K562 (cell line): Measurements from ENCODE around the gene SLC25A10. TPM values are rescaled to one million over a fixed set of nuclear protein-coding genes. Genes with fewer than 3 reads are reported as not detected.

ENCODE experiments used
- CTCF ChIP-seq, 3 experiments: IDR thresholded peaks in 2 of 3; conservative IDR thresholded peaks in 1 of 3; 2 replicates each; pipeline ENCODE4 v1.5.1; 2011 to 2012; ENCODE audit warnings: low read length in 3 of 3, mild to moderate bottlenecking in 3 of 3, control low read depth in 2 of 3, improper control_type of control experiment in 1 of 3, inconsistent platforms in 1 of 3, low read depth in 1 of 3, mixed read lengths in 1 of 3, moderate library complexity in 1 of 3; ENCODE audit not compliant: insufficient read depth in 2 of 3
- E2F4 ChIP-seq: sonication (generic); formaldehyde crosslinking; IDR thresholded peaks from 2 replicates; pipeline ENCODE4 v1.8.0; 2022; ENCODE audit warnings: mild to moderate bottlenecking, low read depth, missing genetic modification reagents
- HMBOX1 ChIP-seq: sonication (generic); IDR thresholded peaks from 2 replicates; pipeline ENCODE4 v1.6.1; 2016
- HNRNPL ChIP-seq: fragments of 200-400 bp; formaldehyde crosslinking; IDR thresholded peaks from 2 replicates; pipeline ENCODE4 v1.6.1; 2017; ENCODE audit warnings: low read depth, mild to moderate bottlenecking, low read length
- KDM4B ChIP-seq, 2 experiments: fragments of 450-650 bp in 1 of 2; sonication (generic) in 1 of 2; IDR thresholded peaks; 2 replicates each; pipeline ENCODE4 v1.6.1; 2016 to 2017; ENCODE audit warnings: borderline replicate concordance in 2 of 2, antibody characterized with exemption in 1 of 2, low read depth in 1 of 2, mild to moderate bottlenecking in 1 of 2
- KDM5B ChIP-seq: fragments of 200-600 bp; sonication (generic); IDR thresholded peaks from 2 replicates; pipeline ENCODE4 v1.6.1; 2012; ENCODE audit warnings: low read depth, mild to moderate bottlenecking, moderate library complexity, low read length, control low read depth, inconsistent platforms; ENCODE audit not compliant: insufficient replicate concordance
- MAFG ChIP-seq: fragments of 450-650 bp; conservative IDR thresholded peaks from 2 replicates; pipeline ENCODE4 v1.6.1; 2016; ENCODE audit warnings: missing genetic modification characterization, missing compliant biosample characterization
- MAX ChIP-seq: sonication (generic); formaldehyde crosslinking; IDR thresholded peaks from 2 replicates; pipeline ENCODE4 v1.9.0; 2022; ENCODE audit warnings: mild to moderate bottlenecking, missing genetic modification reagents
- MYC ChIP-seq, 2 experiments: fragments of 250-450 bp in 1 of 2; sonication (Bioruptor Pico) in 1 of 2; IDR thresholded peaks; 2 replicates each; pipeline versions ENCODE4 v1.5.1 to v1.6.1; 2012 to 2021; ENCODE audit warnings: low read depth in 2 of 2, borderline replicate concordance in 1 of 2, improper control_type of control experiment in 1 of 2, low read length in 1 of 2, mild to moderate bottlenecking in 1 of 2, moderate library complexity in 1 of 2
- OTX1 ChIP-seq: fragments of 450-650 bp; formaldehyde crosslinking; IDR thresholded peaks from 2 replicates; pipeline ENCODE4 v1.4.0; 2022; ENCODE audit warnings: mild to moderate bottlenecking
- POLR2A ChIP-seq: fragments of 450-650 bp; conservative IDR thresholded peaks from 2 replicates; pipeline ENCODE4 v1.6.1; 2016
- POLR2B ChIP-seq: fragments of 450-650 bp; IDR thresholded peaks from 2 replicates; pipeline ENCODE4 v1.6.1; 2018; ENCODE audit warnings: low read depth; ENCODE audit not compliant: partially characterized antibody
- RCOR1 ChIP-seq, 2 experiments: IDR thresholded peaks; 2 replicates each; pipeline ENCODE4 v1.6.1; 2012; ENCODE audit warnings: low read depth in 2 of 2, low read length in 2 of 2, borderline replicate concordance in 1 of 2, improper control_type of control experiment in 1 of 2
- SNRNP70 ChIP-seq: fragments of 200-400 bp; formaldehyde crosslinking; optimal IDR thresholded peaks from 2 replicates; pipeline ENCODE3; 2017; ENCODE audit warnings: low read depth, low read length
- TAF9B ChIP-seq: fragments of 450-650 bp; IDR thresholded peaks from 2 replicates; pipeline ENCODE4 v1.6.1; 2018; ENCODE audit warnings: mild to moderate bottlenecking; ENCODE audit not compliant: partially characterized antibody
- ZNF398 ChIP-seq: fragments of 250-450 bp; sonication (Bioruptor Pico); IDR thresholded peaks from 2 replicates; pipeline ENCODE4 v1.8.0; 2021; ENCODE audit warnings: moderate library complexity, mild to moderate bottlenecking, inconsistent platforms
- ZNF57 ChIP-seq: fragments of 450-650 bp; formaldehyde crosslinking; IDR thresholded peaks from 2 replicates; pipeline ENCODE4 v1.4.0; 2020; ENCODE audit warnings: mild to moderate bottlenecking, moderate library complexity
- polyA plus RNA-seq, 8 experiments: library from polyadenylated mRNA; depleted of rRNA in 4 of 8; stranded (reverse) in 5 of 8; unstranded in 3 of 8; fragments of >200 nt; fragmentation: Nextera tagmentation in 2 of 8; fragmentation: Illumina TruSeq in 1 of 8; extraction: Ambion mirVana in 2 of 8; extraction: Trizol in 1 of 8; gene quantifications; 2 replicates each; pipeline versions ENCODE4 v1.2.1 to v1.2.3, GENCODE V29; 2011 to 2014; ENCODE audit warnings: inconsistent platforms in 1 of 8, missing spikeins in 1 of 8
- total RNA-seq, 7 experiments: library from RNA; depleted of rRNA in 6 of 7; stranded (reverse); fragments of >200 nt in 6 of 7; fragmentation: Illumina TruSeq in 2 of 7; extraction: Trizol in 2 of 7; gene quantifications; 2 replicates each; pipeline versions ENCODE4 v1.2.1 to v1.2.3, GENCODE V29; 2011 to 2021; ENCODE audit warnings: low replicate concordance in 1 of 7

Gene SLC25A10
- total and polyA plus RNA-seq, 9 of the 15 experiments (the other 6 are each of a cell fraction or from before 2014, with no cell fraction given), result 0.10 to 85.6 (median 34.3) TPM

- TF ChIP-seq HMBOX1 (no peak), E2F4 (CRISPR knock-in tag) (0 out of 2 replicates have a peak, but pooled peaks have one; percentile 8), POLR2B (no peak), ZNF57 (CRISPR knock-in tag) (no peak), MAFG (tag) (0 out of 2 replicates have a peak, but pooled peaks have one; percentile 15), MAX (CRISPR knock-in tag) (peak; percentile 18; the same call in 1 of the 2 replicates), TAF9B (no peak), POLR2A (no peak), OTX1 (CRISPR knock-in tag) (no peak), ZNF398 (CRISPR knock-in tag) (no peak), KDM4B (IDR thresholded peaks at IDR 0.05; ENCODE audit: borderline replicate concordance in 2 of 2, low read depth in 1 of 2) (no peak), RCOR1 (IDR thresholded peaks at IDR 0.05; ENCODE audit: borderline replicate concordance in 1 of 2, low read depth in 2 of 2, low read length in 2 of 2) (no peak), SNRNP70 (no peak), HNRNPL (no peak), CTCF (IDR thresholded peaks at IDR 0.05 in 2 of 3, conservative IDR thresholded peaks at IDR 0.05 in 1 of 3; ENCODE audit: insufficient read depth in 2 of 3, low read depth in 1 of 3, low read length in 3 of 3) (no peak), MYC (IDR thresholded peaks at IDR 0.05; ENCODE audit: low read depth, low read length) (0 out of 2 replicates have a peak, but pooled peaks have one; percentile 4), MYC (CRISPR knock-in tag; IDR thresholded peaks at IDR 0.05; ENCODE audit: borderline replicate concordance, low read depth) (no peak), KDM5B (no peak)
These were observed 23.4 kb downstream of the SLC25A10 start (continued) for GRCh38 chr17:81735264-81736102.
